GM12891 (cell line): ENCODE results near the gene MRPS2.

Experiments
- POLR2A ChIP-seq: IDR thresholded peaks from 2 replicates; pipeline ENCODE4 v1.6.1; 2011; ENCODE audit warnings: low read depth, low read length, control low read depth
- POLR2AphosphoS5 ChIP-seq: IDR thresholded peaks from 2 replicates; pipeline ENCODE4 v1.6.1; 2011; ENCODE audit warnings: low read depth, low read length, control low read depth

DNA sequence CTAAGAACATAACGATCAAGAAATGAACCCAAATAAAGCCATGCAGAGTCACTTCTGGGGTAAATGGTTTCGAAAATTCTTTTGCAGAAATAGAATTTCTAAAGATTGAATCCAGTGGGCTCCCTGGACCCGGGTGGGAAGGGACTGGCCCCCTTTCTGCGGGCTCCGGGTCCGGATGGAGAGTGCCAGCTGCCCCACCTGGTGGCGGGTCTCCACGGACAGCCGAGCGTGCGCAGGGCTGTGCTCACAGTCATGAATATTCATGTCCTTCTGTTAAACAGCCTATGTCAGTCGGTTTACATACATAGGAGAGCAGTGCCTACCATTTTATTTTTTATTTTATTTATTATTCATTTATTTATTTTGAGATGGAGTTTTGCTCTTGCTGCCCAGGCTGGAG is 25.6 kb upstream of the MRPS2 start:
- TF ChIP-seq POLR2A (no peak), POLR2AphosphoS5 (no peak)
